Heart left ventricle (tissue), 16 donors: ENCODE results near the gene LIF. TPM values are rescaled to one million over a fixed set of nuclear protein-coding genes. Genes with fewer than 3 reads are reported as not detected.

ENCODE experiments used
- ATAC-seq, 4 donors: fragments of 200-7000 bp; cut with Tn5 transposase; one replicate each; pipeline ENCODE4 v1.9.1; 2020 to 2022; ENCODE audit warnings: moderate library complexity in 4 of 4, mild to moderate bottlenecking in 3 of 4, moderate number of reproducible peaks in 1 of 4
- DNase-seq, 5 donors: peaks; one replicate each; pipeline ENCODE4 v3.0.0-alpha.2; 2020
- H3K27ac ChIP-seq, 12 donors: fragments of 200-600 bp; sonication (generic) in 4 of 12; one replicate each; pipeline versions ENCODE4 v1.5.0 to v1.8.0; 2016 to 2022; ENCODE audit warnings: mild to moderate bottlenecking in 2 of 12
- H3K27me3 ChIP-seq, 9 donors: fragments of 200-600 bp; sonication (generic) in 2 of 9; one replicate each; pipeline versions ENCODE4 v1.5.1 to v1.8.0; 2016 to 2022; ENCODE audit warnings: mild to moderate bottlenecking in 3 of 9
- H3K36me3 ChIP-seq, 9 donors: fragments of 200-600 bp; sonication (generic) in 2 of 9; one replicate each; pipeline versions ENCODE4 v1.5.0 to v1.8.0; 2018 to 2022; ENCODE audit warnings: mild to moderate bottlenecking in 2 of 9
- H3K4me1 ChIP-seq, 12 donors: fragments of 200-600 bp; sonication (generic) in 4 of 12; one replicate each; pipeline versions ENCODE4 v1.5.0 to v1.8.0; 2016 to 2022; ENCODE audit warnings: mild to moderate bottlenecking in 3 of 12
- H3K4me3 ChIP-seq, 12 donors: fragments of 200-600 bp; sonication (generic) in 4 of 12; one replicate each; pipeline versions ENCODE4 v1.5.0 to v1.8.0; 2017 to 2022; ENCODE audit warnings: mild to moderate bottlenecking in 9 of 12, moderate library complexity in 4 of 12
- H3K9me3 ChIP-seq, 12 donors: fragments of 200-600 bp; sonication (generic) in 4 of 12; one replicate each; pipeline versions ENCODE4 v1.5.0 to v1.8.0; 2016 to 2022; ENCODE audit warnings: mild to moderate bottlenecking in 1 of 12
- CTCF ChIP-seq, 12 donors: fragments of 200-600 bp; sonication (generic) in 4 of 12; IDR thresholded peaks; one replicate each; pipeline versions ENCODE4 v1.5.0 to v1.8.0; 2018 to 2022; ENCODE audit warnings: antibody characterized with exemption in 12 of 12, mild to moderate bottlenecking in 5 of 12
- POLR2A ChIP-seq, 2 donors: fragments of 450-650 bp; IDR thresholded peaks; one replicate each; pipeline ENCODE4 v1.6.1; 2017; ENCODE audit warnings: antibody characterized with exemption in 2 of 2, mild to moderate bottlenecking in 2 of 2, moderate library complexity in 2 of 2
- WGBS, 4 donors: extraction: QIAGEN DNeasy Blood & Tissue Kit in 2 of 4; methylation state at CpG; one replicate each; pipeline versions ENCODE4 v1.1.5 to v1.1.7; 2013 to 2018; 5-methylcytosine and 5-hydroxymethylcytosine counted together
- intact Hi-C, 10 donors: fragments of 100-400 bp; cut with DNase I; formaldehyde crosslinking; loops; one replicate each; pipeline versions ENCODE4 v1.11.1 to v1.14.2; 2022
- polyA plus RNA-seq, 2 donors: library from polyadenylated mRNA; stranded (reverse); fragments of 200-250 nt; gene quantifications; one replicate each; pipeline ENCODE4 v1.2.3, GENCODE V29; 2013
- total RNA-seq, 9 donors: library from RNA; depleted of rRNA in 2 of 9; stranded (reverse); fragments of >200 nt in 2 of 9; fragmentation: NEBNext Ultra II Directional in 3 of 9; extraction: Animal tissue kit (Norgen Biotek cat#: 25700) in 3 of 9; gene quantifications; one replicate each; pipeline versions ENCODE4 v1.1.0 to v1.2.4, GENCODE V29; 2016 to 2023
- donor health status: ischemic (EF 13 %, LVEDD 7.1; RV severe dilation, severe dysfunction).
- donor health status: healthy with polysubstance abuse.
- donor health status: DM: no; HTN: yes; CAD: no.
- donor health status: DM: no; HTN: no; CAD: no.
- donor health status: ischemic (EF 25% LVEDD 6.9; RV normal size, moderate dysfunction).
- donor health status: ischemic (EF 25% LVEDD 5.7; RV mildly dilated, moderate dysfunction).
- donor health status: healthy.
- donor health status: DM: yes; HTN: yes; CAD: no.
- donor health status: ischemic (EF 35%, LVEDD 5.7; RV mildly dilated, moderate dysfunction).
- donor health status: nonischemic (EF 11% LVEDD 7.7; RV severe dilation, severe dysfunction).
- donor health status: DM: yes; HTN: yes; CAD: no.
- donor health status: PGD.
- donor health status: ischemic (EF 29% LVEDD 5.4; RV normal size, mild dysfunction).
- donor health status: nonischemic (EF 23%, LVEDD 6.1; RV moderate dilation, normal function).

LIF gene
- total and polyA plus RNA-seq, 11 donors = 0.12 to 11.6 (median 0.67) TPM; not detected in 1

DNA sequence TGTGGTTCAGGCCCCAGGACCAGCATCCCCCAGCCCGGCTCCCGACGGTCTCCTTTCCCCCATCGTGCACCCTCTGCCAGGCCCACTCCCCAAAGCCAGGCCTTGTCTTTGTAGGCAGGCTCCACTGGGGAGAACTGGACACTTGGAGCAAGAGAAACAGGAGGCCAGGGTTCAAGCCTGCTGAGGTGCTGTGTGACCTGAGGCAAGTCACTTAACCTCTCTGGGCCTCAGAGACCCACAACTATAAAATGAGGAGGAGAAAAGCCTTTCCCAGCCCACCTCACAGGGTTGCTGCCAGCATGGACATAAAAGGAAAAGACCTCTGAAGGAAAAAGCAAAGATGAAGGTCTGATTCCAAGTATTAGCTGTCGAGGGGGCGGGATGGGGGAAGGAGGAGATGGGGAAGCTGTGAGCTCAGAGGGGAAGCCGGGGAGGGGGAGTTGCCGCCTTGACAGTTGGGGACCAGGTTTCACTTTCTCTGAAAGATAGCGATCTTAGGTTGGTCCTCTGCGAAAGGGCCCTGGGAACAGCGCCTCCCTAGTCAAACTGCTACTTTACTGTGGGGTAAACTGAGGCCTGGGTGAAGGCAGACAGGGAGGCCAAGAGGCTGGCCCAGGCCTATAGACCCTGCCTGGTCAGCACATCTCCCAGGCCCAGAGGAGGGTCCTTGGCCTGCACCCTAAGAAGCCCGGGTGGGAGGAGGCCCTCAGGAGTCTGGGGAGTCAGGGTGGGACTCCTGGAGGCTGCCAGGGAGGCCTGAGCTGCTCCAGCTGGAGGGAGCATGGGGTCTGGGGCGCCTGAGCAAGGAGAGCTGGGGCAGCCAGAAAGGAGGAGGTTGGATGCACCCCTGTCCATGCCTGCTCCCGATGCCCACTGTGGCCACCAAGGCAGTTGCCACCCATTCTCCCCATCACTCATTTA lies 21.1 kb upstream of the LIF start:
- Histone ChIP-seq H3K4me1 (peaks cover 0 to 63% (median 0%) of the 10 kb centered on the region in 12 donors), H3K9me3 (no peaks in the 10 kb centered on the region), H3K36me3 (no peaks in the 10 kb centered on the region), H3K27ac (peak overlapping the region in 4 of 12 donors; percentile 67 to 96 (median 68)), H3K4me3 (peak overlapping the region in 3 of 12 donors; percentile 16 to 67 (median 51)), H3K27me3 (peaks cover 0 to 8% (median 0%) of the 10 kb centered on the region in 9 donors)
- no peak for DNase-seq
- intact Hi-C loops = loop anchor here in 2 of 10 donors (10.0 kb wide), 1 partner anchor 217 kb away; no protein-coding TSS in a partner anchor
- TF ChIP-seq CTCF (IDR thresholded peaks at IDR 0.05) (no peak), POLR2A (IDR thresholded peaks at IDR 0.05) (no peak)
- WGBS, 4 donors = 76 to 89% (median 78%) methylated on average over 14 of the region's 14 CpGs
- peak in 1 of 4 donors; percentile 33 for ATAC-seq

DNA sequence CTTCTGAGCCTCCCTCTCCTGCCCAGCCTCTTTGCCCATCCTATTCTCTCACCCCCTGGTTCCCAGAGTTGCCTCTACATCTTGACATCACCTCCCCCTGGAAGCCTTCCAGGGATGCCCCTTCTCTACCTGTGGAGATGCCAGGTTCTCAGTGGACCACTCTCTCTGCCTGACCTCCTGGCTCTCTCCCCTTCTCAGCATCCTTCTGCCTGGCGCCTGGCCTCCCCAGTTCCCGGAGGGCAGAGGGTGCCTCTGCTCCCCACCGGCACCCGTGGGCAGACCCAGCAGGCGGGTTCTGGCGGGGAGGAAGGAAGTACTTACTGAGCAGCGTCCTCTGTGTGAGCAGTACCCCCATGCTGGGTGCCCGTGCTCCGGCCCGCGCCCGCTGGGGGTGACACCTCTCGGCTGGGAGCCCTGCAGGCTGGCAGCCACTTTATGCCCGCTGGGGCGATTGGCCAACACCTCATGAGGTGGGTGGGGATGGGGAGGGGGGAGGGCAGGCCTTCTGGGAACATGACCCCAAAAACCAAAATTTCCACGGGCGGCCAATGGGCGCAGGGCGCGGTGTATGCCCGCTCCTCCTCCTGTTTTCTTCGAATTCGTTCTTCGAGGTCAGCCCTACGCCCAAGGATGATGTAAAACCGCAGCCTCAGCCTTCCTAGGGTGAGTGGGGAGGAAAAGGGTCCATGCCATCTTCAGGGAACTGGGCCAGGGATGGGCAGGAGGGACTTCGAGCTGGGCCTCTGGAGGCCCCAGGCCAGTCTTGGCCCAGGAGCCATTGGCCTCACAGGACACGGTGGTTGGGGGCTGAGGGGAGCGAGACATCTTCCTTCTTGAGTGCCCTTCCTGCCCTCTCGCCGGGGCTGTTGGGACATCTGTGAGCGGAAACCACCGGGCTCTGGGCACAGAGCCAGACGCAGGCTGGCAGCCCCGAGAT lies 20.2 kb upstream of the LIF start, which contains the start of gene OSM:
Gene OSM (minus strand): TSS at position 407 of the 937 bp plus-strand sequence. CDS start 52 bp downstream, at position 355.
- peak in 3 of 4 donors; percentile 40 to 45 (median 42) for ATAC-seq
- Histone ChIP-seq H3K27me3 (peaks cover 0 to 9% (median 0%) of the 10 kb centered on the region in 9 donors), H3K9me3 (no peaks in the 10 kb centered on the region), H3K36me3 (no peaks in the 10 kb centered on the region), H3K27ac (peak within 1 kb of the TSS in 8 of 12 donors; percentile 29 to 96 (median 66)), H3K4me1 (peaks cover 0 to 61% (median 0%) of the 10 kb centered on the region in 12 donors), H3K4me3 (peak within 1 kb of the TSS in 10 of 12 donors; percentile 1 to 67 (median 36))
- TF ChIP-seq POLR2A (IDR thresholded peaks at IDR 0.05) (no peak), CTCF (IDR thresholded peaks at IDR 0.05) (no peak)
- intact Hi-C loops = loop anchor here in 2 of 10 donors (10.0 kb wide), 1 partner anchor 218 kb away; no protein-coding TSS in a partner anchor
- DNase-seq = peak; percentile 62 to 89 (median 73)
- 67 to 77% (median 73%) methylated on average over 26 to 35 of the region's 35 CpGs for WGBS, 4 donors

DNA sequence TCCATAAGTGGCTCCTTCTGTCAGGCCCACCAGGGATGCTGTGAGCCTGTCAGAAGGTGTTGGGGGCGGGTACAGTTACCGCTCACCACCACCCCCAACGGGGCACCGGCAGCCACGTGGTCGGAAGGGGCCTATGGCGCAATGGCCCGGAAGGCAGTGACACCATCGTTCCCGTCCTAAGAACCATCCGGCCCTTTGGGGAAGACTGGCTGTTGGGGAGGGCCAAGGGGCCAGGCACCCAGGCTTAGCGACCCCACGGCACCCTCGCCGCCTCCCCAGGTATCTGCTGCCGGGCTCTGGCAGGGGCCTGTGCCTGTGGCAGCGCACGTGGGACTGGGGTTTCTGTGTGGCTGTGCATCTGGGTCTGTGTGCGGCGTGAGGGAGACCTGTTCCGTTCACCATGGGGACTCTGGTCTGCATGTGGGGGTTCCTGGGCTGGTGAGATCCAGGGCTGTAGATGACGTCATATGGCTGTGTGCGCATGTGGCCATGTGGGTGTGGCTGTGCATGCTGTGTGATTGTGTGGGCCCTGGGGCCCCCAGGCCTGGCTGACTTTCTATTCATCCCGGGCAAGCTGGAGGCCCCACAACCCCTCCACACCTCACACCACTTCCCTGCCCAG lies 19.4 kb upstream of the LIF start:
- Histone ChIP-seq H3K9me3 (no peaks in the 10 kb centered on the region), H3K36me3 (no peaks in the 10 kb centered on the region), H3K4me3 (peak overlapping the region in 10 of 12 donors; percentile 1 to 67 (median 36)), H3K27ac (peak overlapping the region in 8 of 12 donors; percentile 13 to 96 (median 66)), H3K27me3 (peaks cover 0 to 12% (median 0%) of the 10 kb centered on the region in 9 donors), H3K4me1 (peaks cover 0 to 55% (median 0%) of the 10 kb centered on the region in 12 donors)
- TF ChIP-seq CTCF (IDR thresholded peaks at IDR 0.05) (no peak), POLR2A (IDR thresholded peaks at IDR 0.05) (no peak)
- DNase-seq = peak in 4 of 5 donors; percentile 67 to 88 (median 71)
- 64 to 74% (median 70%) methylated on average over 13 to 24 of the region's 24 CpGs for WGBS, 4 donors
- ATAC-seq = peak; percentile 11 to 58 (median 42)
- intact Hi-C loops = loop anchor here in 2 of 10 donors (10.0 kb wide), 1 partner anchor 219 kb away; no protein-coding TSS in a partner anchor
